ENCODE measurements around the gene CIRBP.

DNA sequence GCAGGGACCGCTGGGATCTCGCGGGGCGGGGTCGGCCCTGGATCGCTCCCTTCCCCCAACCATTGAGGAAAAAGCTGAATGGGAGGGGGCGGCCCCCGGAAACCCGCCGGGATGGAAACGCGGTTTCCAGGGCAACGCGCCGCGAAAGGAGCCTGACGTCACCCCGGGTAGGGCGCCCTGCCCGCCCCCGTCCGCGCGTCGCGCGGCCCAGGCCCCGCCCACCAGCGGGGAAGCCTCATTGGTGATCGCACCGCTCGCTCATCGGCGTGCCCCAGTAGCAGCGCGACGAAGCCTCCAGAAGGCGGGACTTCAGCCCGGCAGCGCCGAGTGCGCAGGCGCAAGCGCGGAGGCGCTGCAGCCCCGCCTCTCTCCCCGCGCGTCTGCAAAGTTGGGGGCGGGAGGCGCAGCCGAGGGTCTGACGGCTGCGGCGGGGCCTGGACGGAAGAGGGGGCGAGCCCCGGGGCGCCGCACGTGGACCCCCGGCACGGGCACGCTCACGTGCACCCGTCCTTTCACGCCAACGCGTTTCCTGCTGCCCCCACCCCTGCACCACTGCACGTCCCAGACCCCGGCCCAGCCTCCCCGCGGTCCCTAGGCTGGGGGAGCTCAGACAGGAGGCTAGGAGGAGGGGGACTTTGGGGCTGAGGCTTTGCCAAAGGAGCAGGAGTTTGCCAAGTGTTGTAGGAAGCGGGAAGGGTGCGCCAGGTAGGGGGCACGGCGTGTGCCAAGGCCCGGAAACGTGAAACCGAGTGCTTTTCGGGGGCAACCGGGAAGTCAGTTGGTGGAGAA, 8.2 kb upstream of the CIRBP start:
- TF ChIP-seq, protein P1, sequence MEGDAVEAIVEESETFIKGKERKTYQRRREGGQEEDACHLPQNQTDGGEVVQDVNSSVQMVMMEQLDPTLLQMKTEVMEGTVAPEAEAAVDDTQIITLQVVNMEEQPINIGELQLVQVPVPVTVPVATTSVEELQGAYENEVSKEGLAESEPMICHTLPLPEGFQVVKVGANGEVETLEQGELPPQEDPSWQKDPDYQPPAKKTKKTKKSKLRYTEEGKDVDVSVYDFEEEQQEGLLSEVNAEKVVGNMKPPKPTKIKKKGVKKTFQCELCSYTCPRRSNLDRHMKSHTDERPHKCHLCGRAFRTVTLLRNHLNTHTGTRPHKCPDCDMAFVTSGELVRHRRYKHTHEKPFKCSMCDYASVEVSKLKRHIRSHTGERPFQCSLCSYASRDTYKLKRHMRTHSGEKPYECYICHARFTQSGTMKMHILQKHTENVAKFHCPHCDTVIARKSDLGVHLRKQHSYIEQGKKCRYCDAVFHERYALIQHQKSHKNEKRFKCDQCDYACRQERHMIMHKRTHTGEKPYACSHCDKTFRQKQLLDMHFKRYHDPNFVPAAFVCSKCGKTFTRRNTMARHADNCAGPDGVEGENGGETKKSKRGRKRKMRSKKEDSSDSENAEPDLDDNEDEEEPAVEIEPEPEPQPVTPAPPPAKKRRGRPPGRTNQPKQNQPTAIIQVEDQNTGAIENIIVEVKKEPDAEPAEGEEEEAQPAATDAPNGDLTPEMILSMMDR (IDR thresholded peaks at IDR 0.05): peak in 1 of 5 experiments; percentile 6
- TF ChIP-seq POLR2A (IDR thresholded peaks at IDR 0.05): peak; percentile 20 to 61
- TF ChIP-seq EP300 (IDR thresholded peaks at IDR 0.05): peak; percentile 70 to 77
